Measurements from ENCODE around the gene TWIST2.

Gene TWIST2

DNA sequence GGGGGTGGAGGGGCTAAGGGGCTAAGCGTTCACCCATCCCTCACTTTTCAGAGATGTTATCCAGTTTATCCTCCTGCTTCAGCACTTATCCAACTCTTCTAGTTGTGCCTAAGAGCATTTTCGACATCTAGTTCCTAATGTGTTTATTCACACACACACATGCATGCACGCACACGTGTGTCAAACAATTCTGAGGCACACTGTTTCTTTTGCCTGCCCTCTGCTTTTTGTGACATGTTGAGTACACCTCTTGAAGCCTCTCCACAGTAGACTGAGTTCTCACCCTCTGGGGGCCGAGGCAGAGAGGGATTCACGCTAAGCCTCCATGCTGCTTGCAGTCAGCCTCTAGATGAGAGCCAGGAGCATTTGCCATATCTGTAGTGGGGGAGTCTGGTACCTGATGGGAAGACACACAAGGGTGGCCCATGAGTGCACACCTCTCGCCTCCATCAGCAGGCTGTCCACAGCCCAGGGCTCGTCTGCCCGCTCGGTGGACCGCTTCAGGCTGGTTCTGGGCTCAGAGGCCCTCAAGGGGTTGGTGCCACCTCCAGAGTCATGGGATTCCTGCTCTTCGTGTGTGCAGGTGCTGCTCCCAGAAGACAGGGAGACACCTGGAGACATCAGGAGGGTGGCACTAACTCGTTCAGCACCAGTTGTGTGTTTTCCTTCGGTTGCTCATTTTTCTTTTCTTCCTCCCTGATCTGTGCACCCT, 11.9 kb downstream of the TWIST2 start:
- DNase-seq, result no peak

- no peak for DNase-seq
Measured at GRCh38 chr2:238861013-238861730, 13.3 kb downstream of the TWIST2 start.

DNA sequence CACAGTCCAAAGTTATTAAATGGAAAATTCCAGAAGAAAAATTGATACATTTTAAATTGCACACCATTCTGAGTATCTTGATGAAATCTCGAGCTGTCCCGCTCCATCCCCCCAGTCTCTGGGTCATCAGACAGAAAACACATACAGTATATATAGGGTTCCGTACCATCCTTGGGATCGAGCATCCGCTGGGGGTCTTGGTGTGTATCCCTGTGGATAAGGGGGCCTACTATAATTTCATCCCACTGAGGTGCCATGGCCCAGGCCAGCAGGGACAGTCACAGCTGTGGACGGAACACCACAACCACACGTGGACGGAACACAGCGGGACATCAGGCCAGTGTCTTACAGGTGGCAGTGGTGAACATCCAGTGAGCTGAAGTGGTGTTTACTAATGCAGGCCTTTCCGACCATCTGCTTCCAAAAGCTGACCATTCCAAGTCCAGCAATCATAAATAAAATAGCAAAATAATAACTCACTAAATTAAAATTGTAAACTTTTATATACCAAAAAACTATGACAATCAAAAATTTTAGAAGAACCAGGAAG, 14.0 kb downstream of the TWIST2 start:
- no peak for DNase-seq

DNA sequence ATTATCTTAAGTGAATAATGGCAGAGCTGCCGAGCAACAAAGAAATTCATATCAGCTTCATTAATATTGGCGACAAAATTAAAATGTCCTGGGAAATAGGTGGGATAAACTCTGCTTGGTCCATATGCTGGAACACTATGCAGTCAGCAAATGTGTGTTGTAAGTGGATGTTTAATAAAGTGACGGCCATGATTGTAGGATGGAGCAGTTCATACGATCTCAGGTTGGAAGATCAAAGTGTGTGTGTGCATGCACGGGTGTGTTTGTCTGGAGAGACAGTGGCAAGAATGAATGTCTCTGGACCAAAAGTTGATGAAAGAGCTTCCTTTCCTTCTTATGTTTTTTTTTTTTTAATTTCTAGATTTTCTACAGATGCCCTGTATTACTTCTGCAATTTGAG, 14.8 kb downstream of the TWIST2 start:
- DNase-seq, result no peak

- no peak for DNase-seq
Measured at GRCh38 chr2:238863231-238863630, 15.3 kb downstream of the TWIST2 start.

DNA sequence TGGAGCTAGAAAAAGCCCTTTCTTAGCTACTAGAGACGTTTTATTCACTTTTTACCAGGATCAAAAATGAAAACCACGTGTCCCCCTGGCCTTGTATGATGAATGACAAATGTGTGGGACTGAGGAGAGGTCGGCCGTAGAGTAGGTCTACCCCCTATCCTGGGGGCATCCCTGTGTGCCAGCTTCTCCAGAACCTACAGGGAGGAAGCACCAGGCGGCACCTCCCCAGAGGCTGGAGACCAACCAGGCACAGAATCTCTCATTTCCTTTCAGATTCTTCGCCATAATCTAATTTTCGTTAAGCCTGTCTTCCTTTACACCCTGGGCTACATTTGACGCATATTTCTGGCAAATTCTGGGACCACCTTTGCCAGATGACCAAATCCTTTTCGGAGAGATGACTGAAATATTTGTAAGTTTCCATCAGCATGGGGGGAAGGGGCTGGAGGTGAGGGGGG, 15.9 kb downstream of the TWIST2 start:
- DNase-seq, result no peak

GRCh38 chr2:238864207-238865014, 16.5 kb downstream of the TWIST2 start:
- DNase-seq, result peak; percentile 74

- DNase-seq, result no peak
Measured at GRCh38 chr2:238865015-238865719, 17.3 kb downstream of the TWIST2 start.

DNA sequence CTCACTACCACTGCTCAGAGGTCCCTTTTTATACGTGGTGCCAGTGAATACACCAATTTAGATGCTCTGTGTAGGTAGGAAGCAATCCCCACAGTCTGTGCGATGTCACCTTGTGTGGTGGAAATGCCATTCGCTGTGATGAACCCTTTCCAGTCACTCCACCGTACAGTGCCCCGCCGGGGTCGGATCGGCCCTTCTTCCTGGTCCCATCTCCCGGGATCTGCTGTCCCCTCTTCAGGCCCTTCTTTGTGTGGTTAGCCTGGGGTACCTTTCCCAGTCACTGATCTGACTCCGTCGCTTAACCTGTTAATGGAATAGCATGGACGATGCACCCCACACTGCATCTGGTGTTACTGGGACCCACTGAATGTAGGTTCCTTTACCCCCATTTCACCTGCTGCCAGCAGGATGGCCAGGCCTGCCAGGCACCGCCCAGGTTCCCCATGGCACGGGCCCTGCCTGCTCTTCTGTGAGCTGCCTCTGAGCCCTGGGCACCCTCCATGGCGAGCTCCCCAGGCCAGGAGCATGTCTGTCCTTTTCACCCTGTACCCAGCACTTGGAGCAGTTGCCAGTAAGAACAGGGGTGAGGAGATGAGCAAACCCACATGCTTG, 18.0 kb downstream of the TWIST2 start:
- no peak for DNase-seq

DNA sequence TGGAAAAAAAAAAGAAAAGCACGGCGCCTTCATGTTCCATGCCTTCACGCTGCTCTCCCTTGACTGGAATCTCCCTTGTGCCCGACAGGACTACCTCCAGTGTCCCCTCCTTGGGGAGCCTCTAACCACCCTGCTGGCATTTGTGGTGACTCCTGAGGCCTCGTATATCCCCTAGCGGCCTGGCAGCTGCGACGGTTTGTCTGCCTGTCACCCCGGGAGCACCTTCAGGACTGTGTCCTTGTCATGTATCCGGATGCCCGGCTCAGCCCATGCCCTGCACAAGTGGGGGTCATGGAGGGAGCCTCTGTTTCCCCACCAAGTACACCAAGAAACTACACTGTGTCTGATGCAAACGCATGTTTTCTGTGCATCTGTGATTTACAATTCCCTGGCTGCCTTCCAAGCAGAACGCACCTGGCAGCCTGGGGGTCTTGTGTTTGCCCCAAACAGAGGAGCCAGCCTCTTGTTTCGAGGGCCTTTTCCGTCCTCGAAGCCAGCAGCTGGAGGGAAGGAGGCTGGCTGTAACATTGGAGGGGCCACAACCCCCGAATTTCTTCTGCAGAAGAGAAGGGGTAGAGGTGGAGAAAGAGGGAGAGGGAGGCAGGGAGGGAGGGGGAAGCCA, 18.9 kb downstream of the TWIST2 start:
- DNase-seq, result no peak

- DNase-seq, result no peak
Measured at GRCh38 chr2:238868067-238868524, 20.2 kb downstream of the TWIST2 start.

- DNase-seq, result no peak
Measured at GRCh38 chr2:238868616-238869292, 20.9 kb downstream of the TWIST2 start.

- DNase-seq, result no peak
Measured at GRCh38 chr2:238869293-238870124, 21.6 kb downstream of the TWIST2 start.

DNA sequence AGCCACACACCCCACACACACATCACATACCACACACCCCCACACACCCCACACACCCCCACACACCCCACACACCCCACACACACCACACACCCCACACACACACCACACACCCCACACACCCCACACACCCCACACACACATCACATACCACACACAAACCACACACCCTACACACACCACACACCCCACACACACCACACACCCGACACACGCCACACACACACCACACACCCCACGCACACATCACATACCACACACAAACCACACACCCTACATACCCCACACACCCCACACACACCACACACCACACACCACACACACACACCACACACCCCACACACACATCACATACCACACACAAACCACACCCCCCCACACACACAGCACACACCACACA, 22.4 kb downstream of the TWIST2 start:
- DNase-seq, result no peak

DNA sequence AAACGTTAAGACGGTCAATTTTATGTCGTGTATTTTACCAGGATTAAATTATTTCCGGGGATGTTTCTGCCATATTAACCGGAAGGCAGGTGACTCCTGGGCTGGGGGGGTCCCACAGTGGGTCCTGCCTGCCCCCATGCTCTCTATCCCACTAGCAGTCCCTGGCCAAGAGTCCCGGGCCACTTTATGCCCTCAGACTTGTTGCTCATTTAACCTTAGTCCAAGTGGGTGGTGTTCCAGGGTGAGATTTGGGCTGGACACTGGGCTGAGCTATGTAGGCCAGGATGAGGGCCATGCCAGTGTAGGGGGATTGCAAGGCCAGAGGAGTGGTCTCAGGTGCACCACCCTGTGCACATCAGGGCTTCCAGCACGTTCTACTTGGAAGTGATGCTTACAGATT, 24.1 kb downstream of the TWIST2 start:
- no peak for DNase-seq

DNA sequence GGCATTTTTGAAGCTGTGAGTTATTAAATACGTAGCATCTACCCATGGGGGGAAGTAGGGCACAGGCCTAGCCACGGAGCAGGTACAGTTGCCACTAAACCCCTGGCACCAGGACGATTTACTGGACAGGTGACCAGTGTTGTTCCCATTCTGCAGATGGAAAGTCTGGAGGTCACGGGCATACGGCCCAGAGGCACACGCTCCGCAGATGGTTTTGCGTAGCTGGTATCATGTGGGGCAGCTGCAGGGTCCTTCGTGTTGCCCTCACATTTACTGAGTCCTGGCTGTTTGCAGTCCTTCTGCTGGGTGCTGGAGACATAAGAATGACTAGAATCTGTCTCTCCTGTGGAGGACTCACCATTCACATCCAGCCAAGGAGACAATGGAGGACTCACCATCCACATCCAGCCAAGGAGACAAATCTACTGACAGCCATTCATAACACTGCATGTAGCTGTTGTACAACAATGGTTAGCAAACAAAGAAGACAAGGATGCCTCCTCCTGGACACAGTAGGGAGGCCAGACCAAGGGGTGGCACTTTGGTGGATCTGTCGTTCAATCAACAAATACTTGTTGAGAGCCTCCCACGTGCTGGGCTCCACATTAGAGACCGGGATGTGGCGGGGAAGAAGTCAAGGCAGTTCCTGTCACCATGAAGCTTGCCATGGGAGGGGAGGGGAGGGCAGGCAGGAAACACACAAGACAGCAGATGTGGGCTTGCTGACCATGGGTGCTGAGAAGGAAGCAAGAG, 24.9 kb downstream of the TWIST2 start:
- DNase-seq, result no peak

DNA sequence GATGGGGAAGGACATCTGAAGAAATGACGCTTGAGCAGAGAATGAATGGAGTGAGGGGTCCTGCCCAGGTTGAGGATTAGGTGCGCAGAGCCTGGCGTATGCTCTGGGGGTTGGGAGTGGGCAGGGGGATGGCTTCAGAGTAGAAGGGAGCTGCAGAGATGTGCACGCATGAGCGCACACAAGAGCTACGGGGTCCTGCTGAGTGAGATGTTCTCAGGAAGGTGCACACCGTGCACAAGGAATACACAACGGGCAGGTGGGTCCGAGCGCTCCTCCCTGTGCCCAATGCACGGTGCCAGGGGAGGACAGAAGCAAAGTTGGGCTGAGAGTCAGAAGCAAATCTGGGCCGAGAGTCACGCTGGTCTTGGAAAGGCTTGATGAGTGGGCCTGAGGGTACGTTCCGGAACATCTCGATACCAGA, 25.5 kb downstream of the TWIST2 start:
- no peak for DNase-seq

GRCh38 chr2:238873841-238874240, 26.0 kb downstream of the TWIST2 start:
- DNase-seq, result no peak

DNA sequence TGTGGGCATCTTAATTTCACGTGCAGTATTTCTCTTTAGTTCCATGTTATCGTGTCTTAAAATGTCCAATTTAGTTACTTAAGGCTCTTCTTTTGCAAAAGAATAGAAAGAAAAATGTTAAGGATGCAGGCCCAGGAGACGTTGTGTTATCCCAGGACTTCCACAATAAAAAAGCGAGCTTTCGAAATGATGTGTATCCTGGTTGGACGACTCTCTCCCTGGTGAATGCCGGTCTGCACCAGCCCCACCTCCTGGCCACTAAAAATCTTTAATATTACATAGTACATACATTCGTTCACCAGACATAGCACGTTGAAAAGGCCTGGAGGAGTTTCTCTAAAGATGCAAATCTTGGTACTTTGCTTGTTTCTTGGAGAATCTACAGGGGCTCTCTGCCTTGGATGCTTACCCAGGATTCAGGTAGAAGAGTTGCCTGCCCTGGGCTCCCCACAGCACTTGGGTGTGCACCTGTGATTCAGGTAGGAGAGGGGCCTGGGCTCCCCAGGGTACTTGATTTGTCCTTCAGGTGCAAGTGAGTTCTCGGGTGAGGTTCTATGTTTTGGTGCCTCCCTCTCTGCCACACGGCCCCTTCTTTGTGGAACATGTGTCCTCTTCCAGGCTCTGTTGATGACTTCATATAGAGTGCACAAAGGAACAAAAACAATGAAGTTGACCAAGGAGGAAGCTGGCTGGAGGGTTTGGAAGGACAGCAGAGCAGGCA, 26.6 kb downstream of the TWIST2 start:
- no peak for DNase-seq

All from stimulated activated CD4-positive, alpha-beta T cell treated with anti-CD3 and anti-CD28 coated beads, Interleukin-15, amount 100 ng/mL, for 24 hours (primary cell).